GM12875 (cell line): ENCODE results near the gene RBPJ.

Experiments
- H3K4me3 ChIP-seq: one replicate; pipeline ENCODE4 v1.5.1; 2011; ENCODE audit warnings: low read depth, low read length, control low read depth
- TF ChIP-seq, protein P1 (sequence below): IDR thresholded peaks from 2 replicates; pipeline ENCODE4 v1.5.1; 2011; ENCODE audit warnings: low read depth, mild to moderate bottlenecking, control low read depth, inconsistent platforms, low read length, moderate library complexity, borderline replicate concordance; ENCODE audit not compliant: insufficient read depth

Gene RBPJ

DNA sequence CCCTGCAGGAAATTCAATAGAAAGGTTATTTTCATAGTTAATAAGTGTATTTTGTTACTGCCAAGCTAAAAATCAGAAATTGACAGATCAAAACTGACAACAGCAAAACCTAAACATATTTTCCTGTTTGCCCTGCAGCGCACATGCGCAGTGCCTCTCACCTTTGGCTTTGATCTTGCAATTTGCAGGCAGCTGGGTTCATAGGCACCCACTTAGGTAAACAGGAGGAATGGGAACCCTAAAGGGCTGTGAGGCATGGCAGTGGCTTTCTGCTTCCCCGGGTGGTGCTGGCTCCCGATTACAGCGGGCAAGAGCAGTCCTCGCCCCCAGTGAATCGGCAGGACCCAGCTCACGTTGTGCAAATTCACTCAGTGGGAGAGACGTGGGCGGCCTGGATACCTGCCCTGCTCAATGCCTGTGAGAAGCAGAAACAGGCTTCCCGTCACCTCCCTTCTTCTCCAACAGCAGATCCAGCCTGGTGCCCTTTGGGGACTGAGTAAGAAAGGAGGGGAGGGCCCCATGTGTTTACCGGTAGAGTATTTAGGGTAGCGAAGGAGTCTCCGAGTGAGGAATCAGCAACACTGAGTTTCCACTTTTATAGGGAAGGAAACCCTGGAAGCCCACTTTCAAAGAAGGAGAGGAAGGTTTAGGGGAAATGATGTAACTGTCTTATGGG lies 143.7 kb downstream of the RBPJ start:
- TF ChIP-seq, protein P1, sequence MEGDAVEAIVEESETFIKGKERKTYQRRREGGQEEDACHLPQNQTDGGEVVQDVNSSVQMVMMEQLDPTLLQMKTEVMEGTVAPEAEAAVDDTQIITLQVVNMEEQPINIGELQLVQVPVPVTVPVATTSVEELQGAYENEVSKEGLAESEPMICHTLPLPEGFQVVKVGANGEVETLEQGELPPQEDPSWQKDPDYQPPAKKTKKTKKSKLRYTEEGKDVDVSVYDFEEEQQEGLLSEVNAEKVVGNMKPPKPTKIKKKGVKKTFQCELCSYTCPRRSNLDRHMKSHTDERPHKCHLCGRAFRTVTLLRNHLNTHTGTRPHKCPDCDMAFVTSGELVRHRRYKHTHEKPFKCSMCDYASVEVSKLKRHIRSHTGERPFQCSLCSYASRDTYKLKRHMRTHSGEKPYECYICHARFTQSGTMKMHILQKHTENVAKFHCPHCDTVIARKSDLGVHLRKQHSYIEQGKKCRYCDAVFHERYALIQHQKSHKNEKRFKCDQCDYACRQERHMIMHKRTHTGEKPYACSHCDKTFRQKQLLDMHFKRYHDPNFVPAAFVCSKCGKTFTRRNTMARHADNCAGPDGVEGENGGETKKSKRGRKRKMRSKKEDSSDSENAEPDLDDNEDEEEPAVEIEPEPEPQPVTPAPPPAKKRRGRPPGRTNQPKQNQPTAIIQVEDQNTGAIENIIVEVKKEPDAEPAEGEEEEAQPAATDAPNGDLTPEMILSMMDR, result no peak

DNA sequence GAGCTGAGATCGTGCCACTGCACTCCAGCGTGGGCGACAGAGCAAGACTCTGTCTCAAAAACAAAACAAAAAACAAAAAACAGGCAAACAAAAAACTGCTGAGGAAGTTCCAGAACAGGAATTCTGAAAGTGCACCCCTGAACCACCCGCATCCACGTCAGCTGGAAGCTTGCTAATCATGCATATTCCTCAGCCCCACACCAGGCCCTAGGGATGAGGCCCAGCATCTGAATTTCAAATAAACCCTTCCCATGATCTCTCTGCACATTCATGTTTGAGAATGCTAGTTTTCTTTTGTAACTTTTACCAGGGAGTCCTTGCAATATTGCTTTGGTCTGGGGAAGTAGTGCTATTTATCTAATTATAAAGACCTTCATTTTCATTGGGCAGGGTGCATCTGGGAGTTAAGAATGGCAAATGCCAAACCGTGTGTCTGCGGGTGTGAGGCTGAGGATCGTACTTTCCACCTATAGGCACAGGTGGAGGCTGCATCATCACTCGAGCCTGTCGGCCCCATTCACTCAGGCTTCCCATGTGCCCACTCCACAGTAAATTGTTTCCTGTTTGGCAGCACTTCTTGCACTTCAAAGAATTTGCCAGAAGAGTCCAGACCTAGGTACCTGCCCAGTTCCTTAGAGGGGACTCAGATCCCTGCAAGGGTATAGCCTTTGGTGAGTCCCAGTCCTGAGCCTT lies 145.9 kb downstream of the RBPJ start:
- H3K4me3 ChIP-seq, result no peak overlapping the region
- TF ChIP-seq, protein P1, result no peak

More for the DNA sequence above, 143.7 kb downstream of the RBPJ start:
- H3K4me3 ChIP-seq, result no peak overlapping the region

DNA sequence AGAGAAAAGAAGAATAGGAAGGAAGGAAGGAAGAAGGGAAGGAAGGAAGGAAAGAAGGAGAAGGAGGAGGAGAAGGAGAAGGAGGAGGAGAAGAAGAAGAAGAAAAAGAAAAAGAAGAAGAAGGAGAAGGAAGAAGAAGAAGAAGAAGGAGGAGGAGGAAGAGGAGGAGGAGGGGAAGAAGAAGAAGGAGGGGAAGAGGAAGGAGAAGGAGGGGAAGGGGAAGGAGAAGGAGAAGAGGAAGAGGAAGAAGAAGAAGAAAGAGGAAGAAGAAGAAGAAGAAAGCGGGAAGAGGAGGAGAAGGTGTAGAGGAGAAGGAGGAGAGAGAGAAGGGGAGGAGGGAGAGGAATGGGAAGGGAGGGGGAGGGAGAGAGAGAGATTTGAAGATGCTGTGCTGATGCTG lies 146.9 kb downstream of the RBPJ start:
- no peak overlapping the region for H3K4me3 ChIP-seq
- TF ChIP-seq, protein P1, result no peak

DNA sequence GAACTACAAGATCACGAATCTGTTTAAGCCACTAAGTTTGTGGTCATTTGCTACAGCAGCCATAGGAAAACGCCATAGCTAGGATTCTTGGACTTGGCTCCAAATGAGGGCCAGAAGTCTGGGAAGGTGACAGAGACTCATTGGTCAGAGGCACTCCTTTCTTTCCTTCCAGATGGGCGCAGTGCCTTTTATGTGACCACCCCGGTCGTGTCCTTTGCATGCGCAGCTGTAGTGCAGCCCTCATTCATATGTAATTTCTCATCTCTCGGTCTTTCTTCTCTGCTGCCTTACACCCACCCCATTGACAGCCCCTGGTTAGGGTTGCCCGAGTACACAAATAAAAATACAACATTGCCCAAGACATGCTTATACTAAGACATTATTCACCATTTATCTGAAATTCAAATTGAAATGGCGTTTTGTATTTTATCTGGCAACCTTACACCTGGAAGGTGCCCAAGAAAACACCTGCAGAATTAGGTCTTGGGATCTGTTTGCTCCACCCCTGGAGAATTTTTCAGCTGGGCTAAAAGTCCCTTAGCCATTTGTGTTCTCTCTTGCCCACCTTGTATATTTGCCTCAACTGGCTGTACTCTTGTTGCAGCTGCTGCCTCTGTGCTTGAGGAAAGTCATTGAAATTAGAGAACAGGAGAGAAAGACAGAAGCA lies 147.6 kb downstream of the RBPJ start:
- H3K4me3 ChIP-seq, result no peak overlapping the region
- TF ChIP-seq, protein P1, result no peak

DNA sequence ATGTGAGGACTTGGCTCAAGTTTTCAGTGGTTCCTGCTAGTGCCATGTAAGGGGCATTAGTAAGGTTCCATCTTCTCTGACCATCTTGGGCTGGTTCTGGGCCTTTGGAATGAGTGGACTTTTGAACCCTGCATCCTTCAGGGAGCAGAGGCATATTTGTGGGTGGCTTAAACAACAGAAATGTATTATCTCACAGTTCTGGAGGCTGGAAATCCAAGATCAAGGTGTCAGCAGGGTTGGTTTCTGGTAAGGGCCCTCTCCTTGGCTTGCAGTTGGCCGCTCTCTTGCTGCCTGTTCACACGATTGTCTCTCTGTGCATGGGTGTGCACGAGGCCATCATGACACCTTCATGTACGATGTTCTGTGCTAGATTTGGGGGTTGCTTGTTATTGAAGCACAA lies 148.2 kb downstream of the RBPJ start:
- no peak overlapping the region for H3K4me3 ChIP-seq
- TF ChIP-seq, protein P1, result no peak

DNA sequence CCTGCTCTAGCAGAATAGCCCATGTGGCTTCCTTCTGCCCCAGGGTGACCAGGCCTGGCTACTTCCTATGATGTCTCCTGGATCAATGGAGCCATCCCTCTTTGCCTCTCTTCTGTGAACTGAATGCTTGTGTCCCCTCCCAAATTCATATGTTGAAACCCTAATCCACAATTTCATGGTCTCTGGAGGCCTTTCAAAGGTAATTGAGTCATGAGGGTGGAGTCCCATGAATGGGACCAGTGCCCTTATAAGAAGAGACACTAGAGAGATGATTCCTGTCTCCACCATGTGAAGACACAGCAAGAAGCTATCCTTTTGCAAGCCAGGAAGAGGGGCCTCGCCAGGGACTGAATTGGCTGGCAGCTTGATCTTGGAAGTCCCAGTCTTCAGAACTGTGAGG lies 151.1 kb downstream of the RBPJ start:
- TF ChIP-seq, protein P1, result no peak
- H3K4me3 ChIP-seq, result no peak overlapping the region
